Measurements from ENCODE around the gene EFCC1. TPM values are rescaled to one million over a fixed set of nuclear protein-coding genes. Genes with fewer than 3 reads are reported as not detected.

Gene EFCC1
- total RNA-seq, 1 donor from 2014 or later: 17.2 TPM

GRCh38 chr3:129005526-129006303 lies 4.6 kb downstream of the EFCC1 start:
- ATAC-seq: peak; percentile 51
- Histone ChIP-seq H3K4me1 (peaks cover 48% of the 10 kb centered on the region), H3K9me3 (no peaks in the 10 kb centered on the region), H3K27ac (peak overlapping the region; percentile 69), H3K4me3 (no peak overlapping the region), H3K36me3 (no peaks in the 10 kb centered on the region), H3K27me3 (peaks cover 12% of the 10 kb centered on the region)
- intact Hi-C loops (cut with DNase I): no loop called here
- DNase-seq: no peak
- TF ChIP-seq, protein P1, sequence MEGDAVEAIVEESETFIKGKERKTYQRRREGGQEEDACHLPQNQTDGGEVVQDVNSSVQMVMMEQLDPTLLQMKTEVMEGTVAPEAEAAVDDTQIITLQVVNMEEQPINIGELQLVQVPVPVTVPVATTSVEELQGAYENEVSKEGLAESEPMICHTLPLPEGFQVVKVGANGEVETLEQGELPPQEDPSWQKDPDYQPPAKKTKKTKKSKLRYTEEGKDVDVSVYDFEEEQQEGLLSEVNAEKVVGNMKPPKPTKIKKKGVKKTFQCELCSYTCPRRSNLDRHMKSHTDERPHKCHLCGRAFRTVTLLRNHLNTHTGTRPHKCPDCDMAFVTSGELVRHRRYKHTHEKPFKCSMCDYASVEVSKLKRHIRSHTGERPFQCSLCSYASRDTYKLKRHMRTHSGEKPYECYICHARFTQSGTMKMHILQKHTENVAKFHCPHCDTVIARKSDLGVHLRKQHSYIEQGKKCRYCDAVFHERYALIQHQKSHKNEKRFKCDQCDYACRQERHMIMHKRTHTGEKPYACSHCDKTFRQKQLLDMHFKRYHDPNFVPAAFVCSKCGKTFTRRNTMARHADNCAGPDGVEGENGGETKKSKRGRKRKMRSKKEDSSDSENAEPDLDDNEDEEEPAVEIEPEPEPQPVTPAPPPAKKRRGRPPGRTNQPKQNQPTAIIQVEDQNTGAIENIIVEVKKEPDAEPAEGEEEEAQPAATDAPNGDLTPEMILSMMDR (IDR thresholded peaks at IDR 0.05): no peak

DNA sequence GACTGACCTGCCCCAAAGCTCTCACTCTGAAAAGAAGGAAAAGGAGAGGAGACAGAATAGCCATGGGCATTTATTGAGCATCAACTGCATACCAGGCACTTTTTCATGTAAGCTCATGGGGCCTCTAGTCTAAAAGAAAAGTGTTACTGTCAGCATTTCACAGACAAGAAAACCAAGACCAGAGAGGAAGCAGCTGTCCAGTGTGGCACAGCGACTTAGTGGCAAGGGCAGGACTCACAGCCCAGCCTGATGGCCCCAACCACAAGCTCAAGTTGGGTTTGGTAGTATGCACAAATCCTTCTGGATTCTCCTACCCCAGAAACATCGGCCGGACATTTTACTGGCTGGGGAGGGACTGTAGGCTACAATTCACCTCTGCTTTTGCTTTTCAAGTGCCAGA lies 5.8 kb downstream of the EFCC1 start:
- Histone ChIP-seq H3K4me1 (peaks cover 44% of the 10 kb centered on the region), H3K9me3 (no peaks in the 10 kb centered on the region), H3K36me3 (no peaks in the 10 kb centered on the region), H3K27me3 (peaks cover 4% of the 10 kb centered on the region), H3K4me3 (no peak overlapping the region), H3K27ac (peak overlapping the region; percentile 69)
- no peak for ATAC-seq
- no peak for DNase-seq
- TF ChIP-seq, protein P1 (IDR thresholded peaks at IDR 0.05): no peak
- intact Hi-C loops (cut with DNase I): no loop called here

DNA sequence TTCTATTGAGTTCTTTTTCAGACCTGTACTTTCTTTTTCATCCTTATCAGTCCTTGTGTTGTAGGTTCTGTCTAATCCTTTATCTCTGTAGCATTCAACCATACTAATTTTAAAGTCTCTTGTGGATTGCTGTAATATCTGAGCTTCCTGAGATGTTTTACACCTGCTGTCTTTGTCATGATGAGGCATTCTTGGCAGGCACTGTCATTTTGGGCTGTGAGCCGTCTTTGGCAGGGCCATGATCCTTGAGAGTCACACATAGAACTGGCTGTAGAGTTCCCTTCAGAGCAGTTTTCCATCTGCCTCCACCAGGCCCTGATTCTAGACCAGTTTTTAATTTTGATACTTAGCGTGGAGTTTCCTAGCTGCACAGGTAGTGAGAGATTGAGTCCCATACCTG lies 6.7 kb downstream of the EFCC1 start:
- H3K4me3 ChIP-seq: no peak overlapping the region
- H3K36me3 ChIP-seq: no peaks in the 10 kb centered on the region
- intact Hi-C loops (cut with DNase I): no loop called here
- DNase-seq (no peak), ATAC-seq (no peak)
- no peaks in the 10 kb centered on the region for H3K27me3 ChIP-seq
- no peaks in the 10 kb centered on the region for H3K9me3 ChIP-seq
- TF ChIP-seq, protein P1 (IDR thresholded peaks at IDR 0.05): no peak
- H3K4me1 ChIP-seq: peaks cover 44% of the 10 kb centered on the region
- H3K27ac ChIP-seq: no peak overlapping the region

- ATAC-seq (no peak), DNase-seq (no peak)
- intact Hi-C loops (cut with DNase I): no loop called here
- Histone ChIP-seq H3K4me3 (no peak overlapping the region), H3K27ac (peak overlapping the region; percentile 51), H3K27me3 (no peaks in the 10 kb centered on the region), H3K4me1 (peaks cover 48% of the 10 kb centered on the region), H3K36me3 (no peaks in the 10 kb centered on the region), H3K9me3 (no peaks in the 10 kb centered on the region)
- TF ChIP-seq, protein P1 (IDR thresholded peaks at IDR 0.05): no peak
These were observed 8.2 kb downstream of the EFCC1 start for GRCh38 chr3:129009266-129009665.

DNA sequence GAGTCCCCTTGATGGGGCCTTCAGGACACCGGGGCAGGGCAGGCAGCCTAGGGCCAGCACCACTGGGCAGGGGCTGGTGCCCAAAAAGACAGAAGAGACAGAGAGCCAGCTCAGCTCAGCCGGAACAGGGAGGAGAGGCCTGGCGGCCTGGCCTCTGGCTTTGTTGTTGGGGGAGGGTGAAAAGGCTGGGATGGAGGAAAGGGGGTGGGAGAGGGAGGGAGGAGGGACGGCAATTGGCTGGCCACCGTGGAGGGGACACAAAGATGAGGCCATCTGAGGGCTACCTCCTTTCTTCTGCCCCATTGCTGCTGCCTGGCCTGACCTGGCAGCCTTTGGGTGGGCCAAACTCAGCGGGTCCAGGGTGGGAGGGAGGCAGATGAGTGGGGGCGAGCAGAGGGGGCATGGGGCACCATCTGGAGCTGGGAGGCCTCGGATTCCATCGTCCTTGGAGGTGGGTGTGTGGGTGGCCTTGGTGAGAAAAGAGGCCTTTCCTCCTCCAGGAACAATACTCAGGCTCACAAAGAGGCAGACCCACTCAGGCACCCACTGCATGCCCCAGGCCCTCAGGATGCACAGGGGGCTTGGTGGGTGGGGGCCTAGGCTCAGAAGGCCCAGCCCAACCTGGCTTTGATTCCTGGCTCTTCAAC lies 9.3 kb downstream of the EFCC1 start:
- Histone ChIP-seq H3K4me1 (peaks cover 50% of the 10 kb centered on the region), H3K9me3 (no peaks in the 10 kb centered on the region), H3K27me3 (no peaks in the 10 kb centered on the region), H3K36me3 (no peaks in the 10 kb centered on the region), H3K27ac (peak overlapping the region; percentile 51), H3K4me3 (no peak overlapping the region)
- no peak for DNase-seq
- TF ChIP-seq, protein P1 (IDR thresholded peaks at IDR 0.05): no peak
- no peak for ATAC-seq
- intact Hi-C loops (cut with DNase I): no loop called here
